Omental fat pad (tissue), 4 donors: Measurements from ENCODE around the gene OR5A1. TPM values are rescaled to one million over a fixed set of nuclear protein-coding genes. Genes with fewer than 3 reads are reported as not detected.

Source experiments
- ATAC-seq: fragments of 150-250 bp; one replicate; pipeline ENCODE4 v1.9.1; 2016; ENCODE audit warnings: mild to moderate bottlenecking, moderate library complexity; ENCODE audit not compliant: low FRiP score
- DNase-seq: peaks from one replicate; pipeline ENCODE4 v3.0.0-alpha.2; 2019; ENCODE audit warnings: low spot score
- CTCF ChIP-seq, 3 donors: fragments of 450-650 bp; IDR thresholded peaks; one replicate each; pipeline ENCODE4 v1.5.1; 2016 to 2017; ENCODE audit warnings: antibody characterized with exemption in 3 of 3, mild to moderate bottlenecking in 3 of 3, moderate library complexity in 2 of 3
- total RNA-seq, 4 donors: library from RNA; depleted of rRNA; stranded (reverse); fragments of >200 nt; gene quantifications; one replicate each; pipeline ENCODE4 v1.1.0, GENCODE V29; 2016

Gene OR5A1
- not detected for total RNA-seq

DNA sequence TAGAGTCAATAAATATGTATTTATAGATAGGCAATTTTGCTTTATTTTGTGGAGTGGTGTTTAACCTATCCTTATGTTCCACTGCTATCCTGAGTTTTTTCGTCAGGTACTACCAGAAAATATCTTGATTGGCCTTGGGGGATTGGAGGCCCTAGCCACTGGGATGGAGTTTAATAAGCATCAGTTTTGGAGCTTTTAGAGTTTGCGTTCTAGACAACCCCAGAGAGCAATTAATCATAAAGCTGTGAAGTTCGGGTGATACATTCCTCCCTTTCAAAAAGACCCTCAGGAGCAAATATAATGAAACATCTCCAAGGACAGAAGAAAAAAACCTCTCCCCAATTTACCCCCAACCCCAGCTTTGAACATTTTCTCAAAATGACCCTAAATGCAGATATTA lies at the start of gene OR5A1:
OR5A1 (plus strand) TSS at position 301 of the 400 bp plus-strand sequence. CDS start 6,700 bp downstream, outside the sequence.
- no peak for TF ChIP-seq CTCF (IDR thresholded peaks at IDR 0.05)
- ATAC-seq (no peak), DNase-seq (no peak)

DNA sequence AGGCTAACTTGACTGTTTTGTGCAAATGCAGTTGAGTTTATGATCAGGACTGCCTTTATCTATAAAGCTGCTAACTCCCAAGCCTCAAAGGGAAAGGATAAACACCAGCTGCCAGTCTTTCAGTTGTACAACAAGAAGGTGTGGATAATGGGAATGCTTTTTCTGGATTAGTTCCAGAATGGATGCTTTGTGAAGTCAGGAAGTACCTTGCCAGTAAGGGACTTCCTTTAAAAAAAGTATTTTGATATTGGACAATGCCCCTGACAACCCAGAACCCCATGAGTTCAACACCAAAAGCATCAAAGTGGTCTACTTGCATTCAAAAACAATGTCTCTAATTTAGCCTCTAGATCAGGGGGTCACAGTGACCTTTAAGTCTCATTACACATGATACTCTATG lies 42.1 kb upstream of the OR5A1 start:
- ATAC-seq: no peak
- TF ChIP-seq CTCF (IDR thresholded peaks at IDR 0.05): no peak
- no peak for DNase-seq

DNA sequence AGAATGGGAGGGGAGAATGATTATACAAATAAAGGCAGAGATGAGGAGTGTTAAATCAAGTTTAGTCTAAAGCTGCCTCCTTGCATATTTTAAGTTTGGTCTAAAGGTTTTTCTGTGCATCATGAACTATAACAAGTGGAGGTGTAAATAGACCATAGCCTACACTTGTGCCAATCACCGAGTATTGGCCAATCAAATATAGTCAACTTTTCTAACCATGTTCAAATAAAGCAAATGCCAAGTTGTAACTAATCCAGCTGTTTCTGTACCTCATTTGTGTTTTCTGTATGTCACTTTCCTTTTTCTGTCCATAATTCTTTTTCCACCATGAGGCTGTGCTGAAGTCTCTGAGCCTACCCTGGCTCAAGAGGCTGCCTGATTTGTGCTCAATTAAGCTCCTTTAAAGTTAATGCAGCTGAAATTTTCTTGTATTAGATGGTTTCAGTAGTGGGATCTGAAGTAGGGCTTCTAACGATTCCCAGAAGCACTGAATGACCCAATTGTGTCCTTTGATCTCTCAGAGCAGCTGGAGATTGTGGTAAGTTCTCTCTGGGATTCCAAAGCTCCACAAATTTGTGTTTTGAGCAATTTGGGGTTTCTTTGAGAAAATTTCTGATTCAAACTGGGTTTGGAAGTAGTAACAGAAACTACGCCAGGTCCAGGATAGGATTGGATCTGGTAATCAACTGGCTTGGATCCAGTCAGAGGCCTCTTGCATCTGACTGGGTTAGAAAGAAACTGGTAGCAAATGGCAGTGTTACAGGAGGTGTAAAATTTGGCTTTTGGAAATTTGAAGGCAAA lies 35.6 kb upstream of the OR5A1 start:
- DNase-seq (no peak), ATAC-seq (no peak)
- no peak for TF ChIP-seq CTCF (IDR thresholded peaks at IDR 0.05)

GRCh38 chr11:59401262-59401552 lies 35.1 kb upstream of the OR5A1 start:
- TF ChIP-seq CTCF (IDR thresholded peaks at IDR 0.05): no peak
- no peak for ATAC-seq
- DNase-seq: no peak

DNA sequence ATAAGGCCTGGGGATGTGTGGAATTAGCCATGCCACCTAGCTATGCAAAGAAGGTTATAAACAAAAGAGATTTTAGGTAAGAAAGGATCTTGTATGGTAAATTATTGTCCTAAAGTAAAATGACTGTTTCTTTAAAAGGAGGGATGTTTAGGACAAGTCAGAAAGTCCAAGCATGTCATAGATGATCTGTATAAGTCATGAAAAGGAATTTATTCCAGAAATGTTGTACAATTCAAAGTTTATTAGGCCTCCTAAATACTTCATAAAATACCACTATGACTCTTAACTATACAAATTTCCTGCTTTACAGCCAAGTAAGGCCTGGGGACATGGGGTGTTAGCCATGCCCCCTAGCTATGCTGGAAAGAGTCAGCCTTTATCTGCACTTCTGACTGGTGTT lies 32.7 kb upstream of the OR5A1 start:
- DNase-seq: no peak
- no peak for ATAC-seq
- TF ChIP-seq CTCF (IDR thresholded peaks at IDR 0.05): no peak

- no peak for ATAC-seq
- no peak for DNase-seq
- TF ChIP-seq CTCF (IDR thresholded peaks at IDR 0.05): no peak
These were observed 22.6 kb upstream of the OR5A1 start for GRCh38 chr11:59413646-59414045.

DNA sequence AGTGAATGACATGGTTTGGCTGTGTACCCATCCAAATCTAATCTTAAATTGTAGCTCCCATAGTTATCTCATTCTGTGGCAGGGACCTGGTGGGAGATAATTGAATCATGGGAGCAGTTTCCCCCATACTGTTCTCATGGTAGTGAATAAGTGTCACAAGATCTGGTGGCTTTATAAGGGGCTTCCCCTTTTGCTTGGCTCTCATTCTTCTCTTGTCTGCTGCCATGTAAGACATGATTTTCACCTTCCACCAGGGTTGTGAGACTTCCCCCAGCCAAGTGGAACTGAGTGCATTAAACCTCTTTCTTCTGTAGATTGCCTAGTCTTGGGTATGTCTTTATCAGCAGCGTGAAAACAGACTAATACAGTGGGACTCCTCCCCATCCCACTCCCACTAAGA lies 21.2 kb upstream of the OR5A1 start:
- no peak for TF ChIP-seq CTCF (IDR thresholded peaks at IDR 0.05)
- DNase-seq (no peak), ATAC-seq (no peak)
